HepG2 (cell line): Measurements from ENCODE around the gene NPAS2. TPM values are rescaled to one million over a fixed set of nuclear protein-coding genes. Genes with fewer than 3 reads are reported as not detected.

Source experiments
- CCAR2 ChIP-seq: fragments of 200-400 bp; formaldehyde crosslinking; optimal IDR thresholded peaks from 2 replicates; pipeline ENCODE3; 2018; ENCODE audit warnings: low read depth, mild to moderate bottlenecking, low read length, moderate library complexity
- KLF11 ChIP-seq: IDR thresholded peaks from 2 replicates; pipeline ENCODE4 v1.6.1; 2016; ENCODE audit warnings: missing compliant biosample characterization
- NBN ChIP-seq: fragments of 450-650 bp; conservative IDR thresholded peaks from 2 replicates; pipeline ENCODE4 v1.6.1; 2017
- PHF20 ChIP-seq: sonication (generic); formaldehyde crosslinking; IDR thresholded peaks from 2 replicates; pipeline ENCODE4 v1.5.0; 2020; ENCODE audit warnings: mild to moderate bottlenecking, missing genetic modification reagents
- RFX3 ChIP-seq: IDR thresholded peaks from 2 replicates; pipeline ENCODE4 v1.6.1; 2016; ENCODE audit warnings: missing biosample characterization, missing genetic modification reagents
- SMARCE1 ChIP-seq: fragments of 450-650 bp; IDR thresholded peaks from 2 replicates; pipeline ENCODE4 v1.6.1; 2017; ENCODE audit warnings: borderline replicate concordance
- ZFP36L1 ChIP-seq: sonication (generic); formaldehyde crosslinking; IDR thresholded peaks from 2 replicates; pipeline ENCODE4 v1.8.0; 2022; ENCODE audit warnings: mild to moderate bottlenecking, missing genetic modification reagents, moderate library complexity
- ZNF251 ChIP-seq: sonication (generic); formaldehyde crosslinking; IDR thresholded peaks from 2 replicates; pipeline ENCODE4 v1.9.0; 2021; ENCODE audit warnings: mild to moderate bottlenecking, missing genetic modification reagents
- ZNF383 ChIP-seq: sonication (generic); formaldehyde crosslinking; IDR thresholded peaks from 2 replicates; pipeline ENCODE4 v1.4.0; 2020; ENCODE audit warnings: missing genetic modification reagents, mild to moderate bottlenecking, borderline replicate concordance
- ZNF737 ChIP-seq: sonication (generic); formaldehyde crosslinking; IDR thresholded peaks from 2 replicates; pipeline ENCODE4 v1.5.0; 2020; ENCODE audit warnings: missing genetic modification reagents, mild to moderate bottlenecking, borderline replicate concordance
- polyA plus RNA-seq, 8 experiments: library from polyadenylated mRNA; depleted of rRNA in 3 of 8; stranded (reverse) in 7 of 8; unstranded in 1 of 8; fragments of >200 nt; fragmentation: Illumina TruSeq in 4 of 8; extraction: Trizol in 4 of 8; gene quantifications; 2 replicates each; pipeline versions ENCODE4 v1.2.1 to v1.2.3, GENCODE V29; 2011 to 2016; ENCODE audit warnings: low read depth in 4 of 8, missing spikeins in 1 of 8, mixed read lengths in 1 of 8; ENCODE audit not compliant: insufficient read depth in 1 of 8
- total RNA-seq, 5 experiments: library from RNA; depleted of rRNA; stranded (reverse); fragments of >200 nt; fragmentation: Illumina TruSeq; extraction: Trizol; gene quantifications; 2 replicates each; pipeline ENCODE4 v1.2.3, GENCODE V29; 2016; ENCODE audit warnings: low read depth in 1 of 5
- TF ChIP-seq, protein P1 (sequence below): sonication (generic); formaldehyde crosslinking; IDR thresholded peaks from 2 replicates; pipeline ENCODE4 v1.8.0; 2022; ENCODE audit warnings: missing genetic modification reagents, mild to moderate bottlenecking, borderline replicate concordance
- TF ChIP-seq, protein P2 (sequence below): sonication (generic); formaldehyde crosslinking; conservative IDR thresholded peaks from 2 replicates; pipeline ENCODE4 v1.8.0; 2022; ENCODE audit warnings: mild to moderate bottlenecking, moderate library complexity, missing genetic modification reagents
- TF ChIP-seq, protein P3 (sequence below): sonication (generic); formaldehyde crosslinking; IDR thresholded peaks from one replicate; pipeline ENCODE4 v1.5.1; 2020; ENCODE audit warnings: mild to moderate bottlenecking, missing genetic modification reagents; ENCODE audit errors: not compliant biosample characterization

Gene NPAS2
- total and polyA plus RNA-seq, 2 of the 13 experiments (the other 11 are each of a cell fraction or from before 2014, with no cell fraction given), result 14.8 to 37.5 TPM

DNA sequence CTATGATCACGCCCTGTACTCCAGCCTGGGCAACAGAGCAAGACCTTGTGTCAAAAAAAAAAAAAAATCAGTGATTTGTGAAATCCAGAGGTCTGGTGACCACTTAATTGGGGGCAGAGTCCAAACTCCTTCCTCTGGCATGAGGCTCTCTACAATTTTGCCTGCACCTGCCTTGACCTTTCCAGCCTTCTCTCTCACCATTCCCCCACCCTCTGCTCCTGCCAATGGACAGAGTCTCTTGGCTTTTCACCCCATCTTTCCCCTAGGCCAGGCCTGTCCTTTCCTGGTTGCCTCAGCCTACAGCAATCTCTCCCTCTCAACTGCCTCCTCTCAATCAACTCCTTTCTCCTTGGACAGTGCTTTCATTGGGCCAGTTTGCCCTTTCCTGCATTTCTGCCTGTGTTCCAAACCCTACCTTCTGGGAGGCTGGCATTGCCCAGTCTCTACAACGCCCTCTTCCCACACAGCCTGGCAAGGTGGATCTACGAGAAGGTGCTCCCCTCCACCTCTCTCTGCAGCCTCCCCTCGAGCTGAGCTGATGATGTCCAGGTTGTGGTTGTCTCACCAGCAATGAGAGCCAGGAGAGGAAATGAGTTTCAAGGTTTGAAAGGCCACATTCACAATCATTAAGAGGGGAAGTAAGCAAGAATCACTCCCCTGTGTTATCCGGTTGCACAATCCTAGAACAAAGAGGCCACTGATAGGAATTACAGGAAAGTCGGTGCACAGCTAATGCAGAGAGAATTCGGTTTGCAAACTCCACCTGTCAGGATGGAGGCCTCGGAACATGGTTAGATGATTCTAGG lies 39.5 kb upstream of the NPAS2 start (continued):
- peak; percentile 62; the same call in 1 of the 2 replicates for TF ChIP-seq ZNF383 (CRISPR knock-in tag)
- TF ChIP-seq, protein P1, sequence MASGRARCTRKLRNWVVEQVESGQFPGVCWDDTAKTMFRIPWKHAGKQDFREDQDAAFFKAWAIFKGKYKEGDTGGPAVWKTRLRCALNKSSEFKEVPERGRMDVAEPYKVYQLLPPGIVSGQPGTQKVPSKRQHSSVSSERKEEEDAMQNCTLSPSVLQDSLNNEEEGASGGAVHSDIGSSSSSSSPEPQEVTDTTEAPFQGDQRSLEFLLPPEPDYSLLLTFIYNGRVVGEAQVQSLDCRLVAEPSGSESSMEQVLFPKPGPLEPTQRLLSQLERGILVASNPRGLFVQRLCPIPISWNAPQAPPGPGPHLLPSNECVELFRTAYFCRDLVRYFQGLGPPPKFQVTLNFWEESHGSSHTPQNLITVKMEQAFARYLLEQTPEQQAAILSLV (CRISPR knock-in tag), result no peak; the same call in 1 of the 2 replicates
- peak; percentile 41 for TF ChIP-seq CCAR2
- no peak for TF ChIP-seq RFX3 (CRISPR knock-in tag)
- TF ChIP-seq ZFP36L1, result no peak; the same call in 1 of the 2 replicates
- TF ChIP-seq, protein P2, sequence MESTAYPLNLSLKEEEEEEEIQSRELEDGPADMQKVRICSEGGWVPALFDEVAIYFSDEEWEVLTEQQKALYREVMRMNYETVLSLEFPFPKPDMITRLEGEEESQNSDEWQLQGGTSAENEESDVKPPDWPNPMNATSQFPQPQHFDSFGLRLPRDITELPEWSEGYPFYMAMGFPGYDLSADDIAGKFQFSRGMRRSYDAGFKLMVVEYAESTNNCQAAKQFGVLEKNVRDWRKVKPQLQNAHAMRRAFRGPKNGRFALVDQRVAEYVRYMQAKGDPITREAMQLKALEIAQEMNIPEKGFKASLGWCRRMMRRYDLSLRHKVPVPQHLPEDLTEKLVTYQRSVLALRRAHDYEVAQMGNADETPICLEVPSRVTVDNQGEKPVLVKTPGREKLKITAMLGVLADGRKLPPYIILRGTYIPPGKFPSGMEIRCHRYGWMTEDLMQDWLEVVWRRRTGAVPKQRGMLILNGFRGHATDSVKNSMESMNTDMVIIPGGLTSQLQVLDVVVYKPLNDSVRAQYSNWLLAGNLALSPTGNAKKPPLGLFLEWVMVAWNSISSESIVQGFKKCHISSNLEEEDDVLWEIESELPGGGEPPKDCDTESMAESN, result peak; percentile 83
- TF ChIP-seq ZNF251 (CRISPR knock-in tag), result no peak
- peak; percentile 39; the same call in 1 of the 2 replicates for TF ChIP-seq PHF20 (CRISPR knock-in tag)
- TF ChIP-seq ZNF737, result no peak; the same call in 1 of the 2 replicates
- TF ChIP-seq NBN, result 0 out of 2 replicates have a peak, but pooled peaks have one; percentile 10
- no peak for TF ChIP-seq SMARCE1
- TF ChIP-seq KLF11 (CRISPR knock-in tag), result peak; percentile 92; the same call in 1 of the 2 replicates
- TF ChIP-seq, protein P3, sequence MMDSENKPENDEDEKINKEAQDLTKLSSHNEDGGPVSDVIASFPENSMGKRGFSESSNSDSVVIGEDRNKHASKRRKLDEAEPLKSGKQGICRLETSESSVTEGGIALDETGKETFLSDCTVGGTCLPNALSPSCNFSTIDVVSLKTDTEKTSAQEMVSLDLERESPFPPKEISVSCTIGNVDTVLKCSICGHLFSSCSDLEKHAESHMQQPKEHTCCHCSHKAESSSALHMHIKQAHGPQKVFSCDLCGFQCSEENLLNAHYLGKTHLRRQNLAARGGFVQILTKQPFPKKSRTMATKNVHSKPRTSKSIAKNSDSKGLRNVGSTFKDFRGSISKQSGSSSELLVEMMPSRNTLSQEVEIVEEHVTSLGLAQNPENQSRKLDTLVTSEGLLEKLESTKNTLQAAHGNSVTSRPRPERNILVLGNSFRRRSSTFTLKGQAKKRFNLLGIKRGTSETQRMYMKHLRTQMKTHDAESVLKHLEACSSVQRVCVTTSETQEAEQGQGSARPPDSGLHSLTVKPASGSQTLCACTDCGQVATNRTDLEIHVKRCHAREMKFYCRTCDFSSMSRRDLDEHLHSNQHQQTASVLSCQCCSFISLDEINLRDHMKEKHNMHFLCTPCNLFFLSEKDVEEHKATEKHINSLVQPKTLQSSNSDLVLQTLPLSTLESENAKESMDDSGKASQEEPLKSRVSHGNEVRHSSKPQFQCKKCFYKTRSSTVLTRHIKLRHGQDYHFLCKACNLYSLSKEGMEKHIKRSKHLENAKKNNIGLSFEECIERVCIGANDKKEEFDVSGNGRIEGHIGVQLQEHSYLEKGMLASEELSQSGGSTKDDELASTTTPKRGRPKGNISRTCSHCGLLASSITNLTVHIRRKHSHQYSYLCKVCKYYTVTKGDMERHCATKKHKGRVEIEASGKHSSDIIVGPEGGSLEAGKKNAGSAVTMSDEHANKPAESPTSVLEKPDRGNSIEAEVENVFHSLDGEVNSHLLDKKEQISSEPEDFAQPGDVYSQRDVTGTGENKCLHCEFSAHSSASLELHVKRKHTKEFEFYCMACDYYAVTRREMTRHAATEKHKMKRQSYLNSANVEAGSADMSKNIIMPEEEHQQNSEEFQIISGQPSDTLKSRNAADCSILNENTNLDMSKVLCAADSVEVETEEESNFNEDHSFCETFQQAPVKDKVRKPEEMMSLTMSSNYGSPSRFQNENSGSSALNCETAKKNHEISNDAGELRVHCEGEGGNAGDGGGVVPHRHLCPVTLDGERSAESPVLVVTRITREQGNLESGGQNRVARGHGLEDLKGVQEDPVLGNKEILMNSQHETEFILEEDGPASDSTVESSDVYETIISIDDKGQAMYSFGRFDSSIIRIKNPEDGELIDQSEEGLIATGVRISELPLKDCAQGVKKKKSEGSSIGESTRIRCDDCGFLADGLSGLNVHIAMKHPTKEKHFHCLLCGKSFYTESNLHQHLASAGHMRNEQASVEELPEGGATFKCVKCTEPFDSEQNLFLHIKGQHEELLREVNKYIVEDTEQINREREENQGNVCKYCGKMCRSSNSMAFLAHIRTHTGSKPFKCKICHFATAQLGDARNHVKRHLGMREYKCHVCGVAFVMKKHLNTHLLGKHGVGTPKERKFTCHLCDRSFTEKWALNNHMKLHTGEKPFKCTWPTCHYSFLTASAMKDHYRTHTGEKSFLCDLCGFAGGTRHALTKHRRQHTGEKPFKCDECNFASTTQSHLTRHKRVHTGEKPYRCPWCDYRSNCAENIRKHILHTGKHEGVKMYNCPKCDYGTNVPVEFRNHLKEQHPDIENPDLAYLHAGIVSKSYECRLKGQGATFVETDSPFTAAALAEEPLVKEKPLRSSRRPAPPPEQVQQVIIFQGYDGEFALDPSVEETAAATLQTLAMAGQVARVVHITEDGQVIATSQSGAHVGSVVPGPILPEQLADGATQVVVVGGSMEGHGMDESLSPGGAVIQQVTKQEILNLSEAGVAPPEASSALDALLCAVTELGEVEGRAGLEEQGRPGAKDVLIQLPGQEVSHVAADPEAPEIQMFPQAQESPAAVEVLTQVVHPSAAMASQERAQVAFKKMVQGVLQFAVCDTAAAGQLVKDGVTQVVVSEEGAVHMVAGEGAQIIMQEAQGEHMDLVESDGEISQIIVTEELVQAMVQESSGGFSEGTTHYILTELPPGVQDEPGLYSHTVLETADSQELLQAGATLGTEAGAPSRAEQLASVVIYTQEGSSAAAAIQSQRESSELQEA (CRISPR knock-in tag), result no peak
